Endothelial cell of umbilical vein (primary cell): ENCODE measurements around the gene UNC5B.

Experiments used
- JUN ChIP-seq: IDR thresholded peaks from 2 replicates; pipeline ENCODE4 v1.6.1; 2011; ENCODE audit warnings: borderline replicate concordance, low read depth; ENCODE audit not compliant: insufficient read length, insufficient read depth
- POLR2A ChIP-seq: IDR thresholded peaks from 2 replicates; pipeline ENCODE4 v1.6.1; 2012; ENCODE audit warnings: low read depth, mild to moderate bottlenecking, control low read depth, low read length

DNA sequence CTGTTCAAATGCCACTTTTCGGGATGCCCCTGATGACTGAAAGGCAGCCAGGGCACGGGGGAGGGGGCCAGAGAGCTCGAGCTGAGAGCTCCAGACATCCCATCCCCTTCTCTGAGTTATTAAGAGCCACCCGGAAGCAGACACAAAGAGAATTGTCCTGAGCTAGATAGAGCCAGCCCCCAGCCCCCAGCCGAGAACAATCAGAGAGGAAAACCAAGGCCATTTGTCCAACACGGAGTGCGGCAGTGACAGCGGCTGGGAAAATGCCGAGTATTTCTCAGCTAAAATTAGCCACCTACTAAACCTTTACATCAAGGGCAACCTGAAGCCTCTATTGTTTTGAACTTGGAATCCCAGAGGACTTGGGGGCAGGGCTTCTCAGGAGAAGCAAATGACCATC is 51.0 kb downstream of the UNC5B start:
- TF ChIP-seq POLR2A (no peak), JUN (no peak)
